Measurements from ENCODE around the gene KCNE4.

DNA sequence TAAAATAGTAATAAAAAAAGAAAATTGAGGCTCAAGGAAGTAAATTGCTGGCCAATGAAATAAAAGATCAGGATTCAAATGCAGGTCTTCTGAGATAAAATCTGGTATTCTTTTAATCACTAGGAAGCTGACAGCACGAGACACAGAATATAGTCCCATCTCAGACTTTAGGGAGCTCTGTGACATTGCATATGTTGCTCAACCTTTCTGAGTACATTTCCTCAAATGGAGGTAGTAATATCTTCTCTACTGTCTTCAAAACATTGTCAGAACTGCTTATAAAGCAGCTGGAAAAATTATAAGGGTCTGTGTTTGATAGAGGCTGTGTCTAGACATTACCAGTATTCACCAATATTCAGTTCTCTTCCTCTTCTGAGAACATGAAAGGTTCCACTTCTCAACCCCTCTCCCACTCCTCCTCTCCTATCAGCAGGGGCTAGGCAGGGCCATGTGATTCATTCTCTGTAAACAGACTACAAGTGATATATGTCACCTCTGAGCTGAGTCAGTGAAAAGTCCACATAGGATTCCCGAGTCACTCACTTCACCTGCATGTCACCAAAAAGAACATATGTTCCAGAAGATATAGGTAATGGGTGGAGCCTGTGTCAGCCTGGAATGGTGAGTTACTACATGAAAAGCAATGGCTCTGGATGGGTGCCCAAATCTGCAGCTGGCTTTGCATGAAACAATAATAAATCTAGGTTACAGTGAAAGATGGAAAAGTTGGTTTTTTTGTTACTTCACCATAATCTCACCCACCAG lies 7.1 kb downstream of the KCNE4 start:
- TF ChIP-seq, protein P1, sequence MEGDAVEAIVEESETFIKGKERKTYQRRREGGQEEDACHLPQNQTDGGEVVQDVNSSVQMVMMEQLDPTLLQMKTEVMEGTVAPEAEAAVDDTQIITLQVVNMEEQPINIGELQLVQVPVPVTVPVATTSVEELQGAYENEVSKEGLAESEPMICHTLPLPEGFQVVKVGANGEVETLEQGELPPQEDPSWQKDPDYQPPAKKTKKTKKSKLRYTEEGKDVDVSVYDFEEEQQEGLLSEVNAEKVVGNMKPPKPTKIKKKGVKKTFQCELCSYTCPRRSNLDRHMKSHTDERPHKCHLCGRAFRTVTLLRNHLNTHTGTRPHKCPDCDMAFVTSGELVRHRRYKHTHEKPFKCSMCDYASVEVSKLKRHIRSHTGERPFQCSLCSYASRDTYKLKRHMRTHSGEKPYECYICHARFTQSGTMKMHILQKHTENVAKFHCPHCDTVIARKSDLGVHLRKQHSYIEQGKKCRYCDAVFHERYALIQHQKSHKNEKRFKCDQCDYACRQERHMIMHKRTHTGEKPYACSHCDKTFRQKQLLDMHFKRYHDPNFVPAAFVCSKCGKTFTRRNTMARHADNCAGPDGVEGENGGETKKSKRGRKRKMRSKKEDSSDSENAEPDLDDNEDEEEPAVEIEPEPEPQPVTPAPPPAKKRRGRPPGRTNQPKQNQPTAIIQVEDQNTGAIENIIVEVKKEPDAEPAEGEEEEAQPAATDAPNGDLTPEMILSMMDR (IDR thresholded peaks at IDR 0.05; ENCODE audit: borderline replicate concordance, extremely low read depth, low read length, poor library complexity, severe bottlenecking): no peak
- no peak for TF ChIP-seq EZH2 (IDR thresholded peaks at IDR 0.05; ENCODE audit: borderline replicate concordance, low read depth, low read length, severe bottlenecking)

All from DND-41 (cell line).